HepG2 (cell line): ENCODE measurements around the gene GLG1. TPM values are rescaled to one million over a fixed set of nuclear protein-coding genes. Genes with fewer than 3 reads are reported as not detected.
A peak's percentile ranks its signal among the peaks of the same experiment; 100 is the strongest.

ENCODE experiments used
- ARID2 ChIP-seq: sonication (generic); formaldehyde crosslinking; IDR thresholded peaks from 2 replicates; pipeline ENCODE4 v1.8.1; 2022; ENCODE audit warnings: mild to moderate bottlenecking, missing genetic modification reagents, borderline replicate concordance
- CENPX ChIP-seq: sonication (generic); formaldehyde crosslinking; IDR thresholded peaks from 2 replicates; pipeline ENCODE4 v1.9.0; 2021; ENCODE audit warnings: mild to moderate bottlenecking, missing genetic modification reagents, moderate library complexity
- DR1 ChIP-seq: sonication (generic); formaldehyde crosslinking; IDR thresholded peaks from 2 replicates; pipeline ENCODE4 v1.8.0; 2021; ENCODE audit warnings: mild to moderate bottlenecking, missing genetic modification reagents, inconsistent platforms
- GFI1 ChIP-seq: sonication (generic); formaldehyde crosslinking; IDR thresholded peaks from 2 replicates; pipeline ENCODE4 v1.5.0; 2020; ENCODE audit warnings: missing genetic modification reagents, mild to moderate bottlenecking, borderline replicate concordance
- KDM2A ChIP-seq: sonication (generic); formaldehyde crosslinking; IDR thresholded peaks from 2 replicates; pipeline ENCODE4 v1.4.0; 2020; ENCODE audit warnings: low read depth, missing genetic modification reagents, borderline replicate concordance
- KLF11 ChIP-seq: IDR thresholded peaks from 2 replicates; pipeline ENCODE4 v1.6.1; 2016; ENCODE audit warnings: missing compliant biosample characterization
- MAZ ChIP-seq, 2 experiments: sonication (generic) in 1 of 2; formaldehyde crosslinking in 1 of 2; IDR thresholded peaks; 2 replicates each; pipeline versions ENCODE4 v1.5.0 to v1.6.1; 2012 to 2020; ENCODE audit warnings: low read depth in 2 of 2, mild to moderate bottlenecking in 2 of 2, borderline replicate concordance in 1 of 2, improper control_type of control experiment in 1 of 2, low read length in 1 of 2, missing genetic modification reagents in 1 of 2, moderate library complexity in 1 of 2
- POLR2AphosphoS5 ChIP-seq: IDR thresholded peaks from 2 replicates; pipeline ENCODE4 v1.6.1; 2012; ENCODE audit warnings: low read depth, low read length
- SMYD3 ChIP-seq: sonication (generic); formaldehyde crosslinking; IDR thresholded peaks from 2 replicates; pipeline ENCODE4 v1.8.1; 2023; ENCODE audit warnings: mild to moderate bottlenecking, missing genetic modification reagents
- SUZ12 ChIP-seq: fragments of 150-350 bp; IDR thresholded peaks from 2 replicates; pipeline ENCODE4 v1.6.1; 2014; ENCODE audit warnings: low read depth, low read length
- TARDBP ChIP-seq: sonication (generic); formaldehyde crosslinking; IDR thresholded peaks from 2 replicates; pipeline ENCODE4 v1.8.0; 2022; ENCODE audit warnings: mild to moderate bottlenecking, missing genetic modification reagents
- TGIF2 ChIP-seq: IDR thresholded peaks from 2 replicates; pipeline ENCODE4 v1.6.1; 2016; ENCODE audit warnings: control low read depth, missing compliant biosample characterization
- ZFP82 ChIP-seq: sonication (generic); formaldehyde crosslinking; IDR thresholded peaks from 2 replicates; pipeline ENCODE4 v1.5.1; 2020; ENCODE audit warnings: mild to moderate bottlenecking, missing genetic modification reagents, borderline replicate concordance
- ZNF124 ChIP-seq: sonication (generic); formaldehyde crosslinking; IDR thresholded peaks from 2 replicates; pipeline ENCODE4 v1.4.0; 2020; ENCODE audit warnings: missing genetic modification reagents
- ZNF326 ChIP-seq: sonication (generic); formaldehyde crosslinking; IDR thresholded peaks from 2 replicates; pipeline ENCODE4 v1.4.0; 2020; ENCODE audit warnings: missing genetic modification reagents, borderline replicate concordance
- ZNF773 ChIP-seq: sonication (generic); formaldehyde crosslinking; IDR thresholded peaks from 2 replicates; pipeline ENCODE4 v1.4.0; 2020; ENCODE audit warnings: missing genetic modification reagents, borderline replicate concordance
- polyA plus RNA-seq, 8 experiments: library from polyadenylated mRNA; depleted of rRNA in 3 of 8; stranded (reverse) in 7 of 8; unstranded in 1 of 8; fragments of >200 nt; fragmentation: Illumina TruSeq in 4 of 8; extraction: Trizol in 4 of 8; gene quantifications; 2 replicates each; pipeline versions ENCODE4 v1.2.1 to v1.2.3, GENCODE V29; 2011 to 2016; ENCODE audit warnings: low read depth in 4 of 8, missing spikeins in 1 of 8, mixed read lengths in 1 of 8; ENCODE audit not compliant: insufficient read depth in 1 of 8
- total RNA-seq, 5 experiments: library from RNA; depleted of rRNA; stranded (reverse); fragments of >200 nt; fragmentation: Illumina TruSeq; extraction: Trizol; gene quantifications; 2 replicates each; pipeline ENCODE4 v1.2.3, GENCODE V29; 2016; ENCODE audit warnings: low read depth in 1 of 5
- TF ChIP-seq, protein P1 (sequence below): sonication (generic); formaldehyde crosslinking; IDR thresholded peaks from 2 replicates; pipeline ENCODE4 v1.9.0; 2021; ENCODE audit warnings: missing genetic modification reagents, borderline replicate concordance
- TF ChIP-seq, protein P2 (sequence below): sonication (generic); formaldehyde crosslinking; IDR thresholded peaks from 2 replicates; pipeline ENCODE4 v1.8.0; 2022; ENCODE audit warnings: missing genetic modification reagents, low read depth, mild to moderate bottlenecking, borderline replicate concordance
- TF ChIP-seq, protein P3 (sequence below): sonication (generic); formaldehyde crosslinking; IDR thresholded peaks from 2 replicates; pipeline ENCODE4 v1.4.0; 2020; ENCODE audit warnings: mild to moderate bottlenecking, missing genetic modification reagents
- TF ChIP-seq, protein P4 (sequence below): sonication (generic); formaldehyde crosslinking; IDR thresholded peaks from 2 replicates; pipeline ENCODE4 v1.4.0; 2020; ENCODE audit warnings: missing genetic modification reagents
- TF ChIP-seq, protein P5 (sequence below): sonication (generic); formaldehyde crosslinking; IDR thresholded peaks from 2 replicates; pipeline ENCODE4 v1.9.0; 2022; ENCODE audit warnings: low read depth, missing genetic modification reagents
- TF ChIP-seq, protein P6 (sequence below): sonication (generic); formaldehyde crosslinking; IDR thresholded peaks from 2 replicates; pipeline ENCODE4 v1.9.0; 2022; ENCODE audit warnings: missing genetic modification reagents, mild to moderate bottlenecking, borderline replicate concordance

GLG1 gene
- total and polyA plus RNA-seq, 2 of the 13 experiments (the other 11 are each of a cell fraction or from before 2014, with no cell fraction given) = 87.7 to 141 TPM

DNA sequence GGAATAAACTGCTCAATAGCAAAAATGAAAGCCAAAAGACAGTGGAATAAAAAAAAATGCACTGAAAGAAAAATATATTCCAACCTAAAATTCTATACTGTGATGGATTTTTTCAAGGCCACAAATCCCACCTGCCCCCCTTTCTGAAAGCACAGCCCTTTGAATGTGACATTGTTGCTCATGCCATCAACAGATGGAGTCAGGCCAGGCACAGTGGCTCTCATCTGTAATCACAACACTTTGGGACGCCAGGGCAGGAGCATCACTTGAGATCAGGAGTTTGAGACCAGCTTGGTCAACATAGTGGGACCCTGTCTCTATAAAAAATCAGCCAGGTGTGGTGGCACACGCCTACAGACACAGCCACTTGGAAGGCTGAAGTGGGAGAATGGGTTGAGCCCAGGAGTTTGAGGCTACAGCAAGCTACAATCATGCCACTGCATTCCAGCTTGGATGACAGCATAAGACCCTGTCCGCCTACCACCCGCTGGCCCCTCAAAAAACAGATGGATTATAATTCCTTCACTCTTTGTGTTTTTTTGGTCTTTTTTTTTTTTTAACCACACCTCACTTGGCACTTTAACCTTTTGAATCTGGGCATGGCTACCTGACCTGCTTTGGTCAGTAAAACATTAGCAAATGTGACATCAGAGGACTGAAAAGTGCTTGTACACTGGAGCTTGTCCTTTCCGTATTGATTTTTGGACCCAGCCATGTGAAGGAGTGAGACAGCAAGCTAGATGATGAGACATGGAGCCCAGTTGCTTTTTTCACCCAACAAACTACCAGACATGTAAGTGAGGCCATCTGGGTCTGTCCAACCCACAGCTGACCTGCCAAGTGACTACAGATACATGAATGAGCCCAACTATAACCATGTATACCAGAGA is 36.3 kb downstream of the GLG1 start (continued):
- TF ChIP-seq, protein P1, sequence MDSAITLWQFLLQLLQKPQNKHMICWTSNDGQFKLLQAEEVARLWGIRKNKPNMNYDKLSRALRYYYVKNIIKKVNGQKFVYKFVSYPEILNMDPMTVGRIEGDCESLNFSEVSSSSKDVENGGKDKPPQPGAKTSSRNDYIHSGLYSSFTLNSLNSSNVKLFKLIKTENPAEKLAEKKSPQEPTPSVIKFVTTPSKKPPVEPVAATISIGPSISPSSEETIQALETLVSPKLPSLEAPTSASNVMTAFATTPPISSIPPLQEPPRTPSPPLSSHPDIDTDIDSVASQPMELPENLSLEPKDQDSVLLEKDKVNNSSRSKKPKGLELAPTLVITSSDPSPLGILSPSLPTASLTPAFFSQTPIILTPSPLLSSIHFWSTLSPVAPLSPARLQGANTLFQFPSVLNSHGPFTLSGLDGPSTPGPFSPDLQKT (CRISPR knock-in tag) = no peak
- TF ChIP-seq TARDBP (CRISPR knock-in tag) (peak; percentile 79; the same call in 1 of the 2 replicates), TGIF2 (CRISPR knock-in tag) (peak; percentile 81; the same call in 1 of the 2 replicates), POLR2AphosphoS5 (no peak), ZNF124 (no peak; the same call in 1 of the 2 replicates), ARID2 (CRISPR knock-in tag) (no peak), MAZ (IDR thresholded peaks at IDR 0.05; ENCODE audit: borderline replicate concordance, low read depth, low read length) (no peak), MAZ (CRISPR knock-in tag; IDR thresholded peaks at IDR 0.05; ENCODE audit: low read depth) (no peak), CENPX (no peak), SUZ12 (no peak), ZFP82 (CRISPR knock-in tag) (no peak), KLF11 (CRISPR knock-in tag) (no peak), DR1 (no peak), GFI1 (CRISPR knock-in tag) (peak; percentile 55; the same call in 1 of the 2 replicates), ZNF773 (no peak), ZNF326 (CRISPR knock-in tag) (no peak), SMYD3 (CRISPR knock-in tag) (no peak), KDM2A (CRISPR knock-in tag) (no peak)
- TF ChIP-seq, protein P2, sequence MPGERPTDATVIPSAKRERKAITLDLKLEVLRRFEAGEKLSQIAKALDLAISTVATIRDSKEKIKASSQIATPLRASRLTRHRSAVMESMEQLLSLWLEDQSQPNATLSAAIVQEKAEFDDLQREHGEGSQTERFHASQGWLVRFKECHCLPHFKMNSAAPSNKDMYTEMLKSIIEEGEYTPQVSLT = no peak
- TF ChIP-seq, protein P3, sequence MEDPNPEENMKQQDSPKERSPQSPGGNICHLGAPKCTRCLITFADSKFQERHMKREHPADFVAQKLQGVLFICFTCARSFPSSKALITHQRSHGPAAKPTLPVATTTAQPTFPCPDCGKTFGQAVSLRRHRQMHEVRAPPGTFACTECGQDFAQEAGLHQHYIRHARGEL = no peak
- TF ChIP-seq, protein P4, sequence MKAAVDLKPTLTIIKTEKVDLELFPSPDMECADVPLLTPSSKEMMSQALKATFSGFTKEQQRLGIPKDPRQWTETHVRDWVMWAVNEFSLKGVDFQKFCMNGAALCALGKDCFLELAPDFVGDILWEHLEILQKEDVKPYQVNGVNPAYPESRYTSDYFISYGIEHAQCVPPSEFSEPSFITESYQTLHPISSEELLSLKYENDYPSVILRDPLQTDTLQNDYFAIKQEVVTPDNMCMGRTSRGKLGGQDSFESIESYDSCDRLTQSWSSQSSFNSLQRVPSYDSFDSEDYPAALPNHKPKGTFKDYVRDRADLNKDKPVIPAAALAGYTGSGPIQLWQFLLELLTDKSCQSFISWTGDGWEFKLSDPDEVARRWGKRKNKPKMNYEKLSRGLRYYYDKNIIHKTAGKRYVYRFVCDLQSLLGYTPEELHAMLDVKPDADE (CRISPR knock-in tag) = no peak
- TF ChIP-seq, protein P5, sequence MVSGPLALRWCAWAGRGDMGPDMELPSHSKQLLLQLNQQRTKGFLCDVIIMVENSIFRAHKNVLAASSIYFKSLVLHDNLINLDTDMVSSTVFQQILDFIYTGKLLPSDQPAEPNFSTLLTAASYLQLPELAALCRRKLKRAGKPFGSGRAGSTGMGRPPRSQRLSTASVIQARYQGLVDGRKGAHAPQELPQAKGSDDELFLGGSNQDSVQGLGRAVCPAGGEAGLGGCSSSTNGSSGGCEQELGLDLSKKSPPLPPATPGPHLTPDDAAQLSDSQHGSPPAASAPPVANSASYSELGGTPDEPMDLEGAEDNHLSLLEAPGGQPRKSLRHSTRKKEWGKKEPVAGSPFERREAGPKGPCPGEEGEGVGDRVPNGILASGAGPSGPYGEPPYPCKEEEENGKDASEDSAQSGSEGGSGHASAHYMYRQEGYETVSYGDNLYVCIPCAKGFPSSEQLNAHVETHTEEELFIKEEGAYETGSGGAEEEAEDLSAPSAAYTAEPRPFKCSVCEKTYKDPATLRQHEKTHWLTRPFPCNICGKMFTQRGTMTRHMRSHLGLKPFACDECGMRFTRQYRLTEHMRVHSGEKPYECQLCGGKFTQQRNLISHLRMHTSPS (CRISPR knock-in tag) = peak; percentile 40; the same call in 1 of the 2 replicates
- TF ChIP-seq, protein P6, sequence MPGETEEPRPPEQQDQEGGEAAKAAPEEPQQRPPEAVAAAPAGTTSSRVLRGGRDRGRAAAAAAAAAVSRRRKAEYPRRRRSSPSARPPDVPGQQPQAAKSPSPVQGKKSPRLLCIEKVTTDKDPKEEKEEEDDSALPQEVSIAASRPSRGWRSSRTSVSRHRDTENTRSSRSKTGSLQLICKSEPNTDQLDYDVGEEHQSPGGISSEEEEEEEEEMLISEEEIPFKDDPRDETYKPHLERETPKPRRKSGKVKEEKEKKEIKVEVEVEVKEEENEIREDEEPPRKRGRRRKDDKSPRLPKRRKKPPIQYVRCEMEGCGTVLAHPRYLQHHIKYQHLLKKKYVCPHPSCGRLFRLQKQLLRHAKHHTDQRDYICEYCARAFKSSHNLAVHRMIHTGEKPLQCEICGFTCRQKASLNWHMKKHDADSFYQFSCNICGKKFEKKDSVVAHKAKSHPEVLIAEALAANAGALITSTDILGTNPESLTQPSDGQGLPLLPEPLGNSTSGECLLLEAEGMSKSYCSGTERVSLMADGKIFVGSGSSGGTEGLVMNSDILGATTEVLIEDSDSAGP (CRISPR knock-in tag) = no peak
